Measurements from ENCODE around the gene SMCO2. TPM values are rescaled to one million over a fixed set of nuclear protein-coding genes. Genes with fewer than 3 reads are reported as not detected.

Gene SMCO2
- total RNA-seq, 3 donors from 2014 or later (not counting 1 experiment from before 2014, with no cell fraction given): not detected

- no peaks in the 10 kb centered on the region for H3K9me3 Mint-ChIP-seq
- H3K4me1 ChIP-seq (ENCODE audit: control insufficient read depth, insufficient read depth, low read length): no peaks in the 10 kb centered on the region
- no peak for DNase-seq
- H3K9me3 ChIP-seq (ENCODE audit: control insufficient read depth, insufficient read depth, low read length): no peaks in the 10 kb centered on the region
- no peaks in the 10 kb centered on the region for H3K4me1 Mint-ChIP-seq
- H3K27ac ChIP-seq (ENCODE audit: low read length): no peak overlapping the region
- WGBS (ENCODE audit: insufficient coverage): 76% methylated on average over 3 of the region's 3 CpGs
- intact Hi-C loops (cut with micrococcal nuclease): no loop called here
- no peak overlapping the region for H3K27ac Mint-ChIP-seq
- no peak overlapping the region for H3K4me3 Mint-ChIP-seq
- peaks cover 2% of the 10 kb centered on the region for H3K27me3 ChIP-seq (ENCODE audit: control insufficient read depth, insufficient read depth, low read length)
- ATAC-seq: no peak
- H3K36me3 Mint-ChIP-seq: peaks cover 6% of the 10 kb centered on the region
- H3K36me3 ChIP-seq (ENCODE audit: control insufficient read depth, insufficient read depth, low read length): no peaks in the 10 kb centered on the region
- H3K4me3 ChIP-seq (ENCODE audit: low read length): no peak overlapping the region
- H3K27me3 Mint-ChIP-seq (ENCODE audit: low read depth in 2 of 2): peaks cover 15 to 24% of the 10 kb centered on the region in 2 donors
- TF ChIP-seq, protein P1, sequence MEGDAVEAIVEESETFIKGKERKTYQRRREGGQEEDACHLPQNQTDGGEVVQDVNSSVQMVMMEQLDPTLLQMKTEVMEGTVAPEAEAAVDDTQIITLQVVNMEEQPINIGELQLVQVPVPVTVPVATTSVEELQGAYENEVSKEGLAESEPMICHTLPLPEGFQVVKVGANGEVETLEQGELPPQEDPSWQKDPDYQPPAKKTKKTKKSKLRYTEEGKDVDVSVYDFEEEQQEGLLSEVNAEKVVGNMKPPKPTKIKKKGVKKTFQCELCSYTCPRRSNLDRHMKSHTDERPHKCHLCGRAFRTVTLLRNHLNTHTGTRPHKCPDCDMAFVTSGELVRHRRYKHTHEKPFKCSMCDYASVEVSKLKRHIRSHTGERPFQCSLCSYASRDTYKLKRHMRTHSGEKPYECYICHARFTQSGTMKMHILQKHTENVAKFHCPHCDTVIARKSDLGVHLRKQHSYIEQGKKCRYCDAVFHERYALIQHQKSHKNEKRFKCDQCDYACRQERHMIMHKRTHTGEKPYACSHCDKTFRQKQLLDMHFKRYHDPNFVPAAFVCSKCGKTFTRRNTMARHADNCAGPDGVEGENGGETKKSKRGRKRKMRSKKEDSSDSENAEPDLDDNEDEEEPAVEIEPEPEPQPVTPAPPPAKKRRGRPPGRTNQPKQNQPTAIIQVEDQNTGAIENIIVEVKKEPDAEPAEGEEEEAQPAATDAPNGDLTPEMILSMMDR (IDR thresholded peaks at IDR 0.05): no peak
Measured at GRCh38 chr12:27497446-27497845, 50.9 kb downstream of the SMCO2 start.

- intact Hi-C loops (cut with micrococcal nuclease): no loop called here
- no peaks in the 10 kb centered on the region for H3K4me1 Mint-ChIP-seq
- H3K9me3 ChIP-seq (ENCODE audit: control insufficient read depth, insufficient read depth, low read length): no peaks in the 10 kb centered on the region
- WGBS (ENCODE audit: insufficient coverage): 54% methylated on average over 4 of the region's 4 CpGs
- no peaks in the 10 kb centered on the region for H3K36me3 ChIP-seq (ENCODE audit: control insufficient read depth, insufficient read depth, low read length)
- TF ChIP-seq, protein P1 (IDR thresholded peaks at IDR 0.05): no peak
- H3K27ac Mint-ChIP-seq: no peak overlapping the region
- no peak overlapping the region for H3K4me3 Mint-ChIP-seq
- peaks cover 15 to 24% of the 10 kb centered on the region in 2 donors for H3K27me3 Mint-ChIP-seq (ENCODE audit: low read depth in 2 of 2)
- no peak overlapping the region for H3K4me3 ChIP-seq (ENCODE audit: low read length)
- H3K4me1 ChIP-seq (ENCODE audit: control insufficient read depth, insufficient read depth, low read length): no peaks in the 10 kb centered on the region
- H3K9me3 Mint-ChIP-seq: no peaks in the 10 kb centered on the region
- ATAC-seq (no peak), DNase-seq (no peak)
- H3K27ac ChIP-seq (ENCODE audit: low read length): no peak overlapping the region
- peaks cover 2% of the 10 kb centered on the region for H3K27me3 ChIP-seq (ENCODE audit: control insufficient read depth, insufficient read depth, low read length)
- H3K36me3 Mint-ChIP-seq: peaks cover 6% of the 10 kb centered on the region
Measured at GRCh38 chr12:27498149-27498548, 51.6 kb downstream of the SMCO2 start.

DNA sequence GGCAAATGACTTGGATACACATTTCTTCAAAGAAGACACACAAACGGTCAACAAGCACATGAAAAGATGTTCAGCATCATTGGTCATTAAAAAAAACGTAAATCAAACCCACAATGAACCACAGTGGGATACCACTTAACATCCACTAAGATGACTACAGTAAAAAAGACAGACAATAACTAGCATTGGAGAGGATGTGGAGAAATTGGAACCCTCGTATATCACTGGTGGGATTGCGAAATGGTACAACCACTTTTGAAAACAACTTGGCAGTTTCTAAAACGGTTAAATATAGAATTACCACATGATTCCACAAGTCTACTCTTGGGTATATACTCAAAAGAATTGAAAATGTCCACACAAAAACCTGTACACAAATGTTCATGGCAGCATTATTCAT is 52.2 kb downstream of the SMCO2 start:
- WGBS (ENCODE audit: insufficient coverage): 77% methylated on average over 5 of the region's 5 CpGs
- no peak for DNase-seq
- H3K27me3 ChIP-seq (ENCODE audit: control insufficient read depth, insufficient read depth, low read length): peaks cover 2% of the 10 kb centered on the region
- H3K4me1 Mint-ChIP-seq: no peaks in the 10 kb centered on the region
- TF ChIP-seq, protein P1 (IDR thresholded peaks at IDR 0.05): no peak
- peaks cover 6% of the 10 kb centered on the region for H3K36me3 Mint-ChIP-seq
- intact Hi-C loops (cut with micrococcal nuclease): no loop called here
- no peak for ATAC-seq
- peaks cover 15 to 24% of the 10 kb centered on the region in 2 donors for H3K27me3 Mint-ChIP-seq (ENCODE audit: low read depth in 2 of 2)
- no peak overlapping the region for H3K27ac Mint-ChIP-seq
- H3K9me3 ChIP-seq (ENCODE audit: control insufficient read depth, insufficient read depth, low read length): no peaks in the 10 kb centered on the region
- no peak overlapping the region for H3K4me3 Mint-ChIP-seq
- no peak overlapping the region for H3K4me3 ChIP-seq (ENCODE audit: low read length)
- no peak overlapping the region for H3K27ac ChIP-seq (ENCODE audit: low read length)
- H3K4me1 ChIP-seq (ENCODE audit: control insufficient read depth, insufficient read depth, low read length): no peaks in the 10 kb centered on the region
- no peaks in the 10 kb centered on the region for H3K9me3 Mint-ChIP-seq
- no peaks in the 10 kb centered on the region for H3K36me3 ChIP-seq (ENCODE audit: control insufficient read depth, insufficient read depth, low read length)

- DNase-seq (no peak), ATAC-seq (no peak)
- H3K4me1 ChIP-seq (ENCODE audit: control insufficient read depth, insufficient read depth, low read length): no peaks in the 10 kb centered on the region
- H3K36me3 Mint-ChIP-seq: peaks cover 6% of the 10 kb centered on the region
- TF ChIP-seq, protein P1 (IDR thresholded peaks at IDR 0.05): no peak
- WGBS (ENCODE audit: insufficient coverage): no CpG with 5 or more reads among the region's 3 CpGs
- H3K4me1 Mint-ChIP-seq: no peaks in the 10 kb centered on the region
- no peaks in the 10 kb centered on the region for H3K36me3 ChIP-seq (ENCODE audit: control insufficient read depth, insufficient read depth, low read length)
- peaks cover 2% of the 10 kb centered on the region for H3K27me3 ChIP-seq (ENCODE audit: control insufficient read depth, insufficient read depth, low read length)
- H3K9me3 ChIP-seq (ENCODE audit: control insufficient read depth, insufficient read depth, low read length): no peaks in the 10 kb centered on the region
- H3K9me3 Mint-ChIP-seq: no peaks in the 10 kb centered on the region
- H3K27ac Mint-ChIP-seq: no peak overlapping the region
- intact Hi-C loops (cut with micrococcal nuclease): no loop called here
- H3K27ac ChIP-seq (ENCODE audit: low read length): no peak overlapping the region
- peaks cover 15 to 24% of the 10 kb centered on the region in 2 donors for H3K27me3 Mint-ChIP-seq (ENCODE audit: low read depth in 2 of 2)
- H3K4me3 Mint-ChIP-seq: no peak overlapping the region
- no peak overlapping the region for H3K4me3 ChIP-seq (ENCODE audit: low read length)
Measured at GRCh38 chr12:27499377-27499776, 52.8 kb downstream of the SMCO2 start.

All from natural killer cell (primary cell).